ENCODE results near the gene KPNA3.

- TF ChIP-seq CTCF (conservative IDR thresholded peaks at IDR 0.05; ENCODE audit: low read depth in 2 of 2), result no peak
- TF ChIP-seq JUNB (IDR thresholded peaks at IDR 0.05; ENCODE audit: unreplicated experiment), result no peak
- TF ChIP-seq POLR2AphosphoS5 (IDR thresholded peaks at IDR 0.05; ENCODE audit: low read depth), result no peak
- TF ChIP-seq CREB1 (CRISPR knock-in tag; IDR thresholded peaks at IDR 0.05; ENCODE audit: low read depth), result no peak
- TF ChIP-seq, protein P1, sequence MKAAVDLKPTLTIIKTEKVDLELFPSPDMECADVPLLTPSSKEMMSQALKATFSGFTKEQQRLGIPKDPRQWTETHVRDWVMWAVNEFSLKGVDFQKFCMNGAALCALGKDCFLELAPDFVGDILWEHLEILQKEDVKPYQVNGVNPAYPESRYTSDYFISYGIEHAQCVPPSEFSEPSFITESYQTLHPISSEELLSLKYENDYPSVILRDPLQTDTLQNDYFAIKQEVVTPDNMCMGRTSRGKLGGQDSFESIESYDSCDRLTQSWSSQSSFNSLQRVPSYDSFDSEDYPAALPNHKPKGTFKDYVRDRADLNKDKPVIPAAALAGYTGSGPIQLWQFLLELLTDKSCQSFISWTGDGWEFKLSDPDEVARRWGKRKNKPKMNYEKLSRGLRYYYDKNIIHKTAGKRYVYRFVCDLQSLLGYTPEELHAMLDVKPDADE (IDR thresholded peaks at IDR 0.05), result no peak
- TF ChIP-seq EZH2phosphoT487 (IDR thresholded peaks at IDR 0.05; ENCODE audit: unreplicated experiment), result no peak
- no peak for TF ChIP-seq ZNF114 (CRISPR knock-in tag; IDR thresholded peaks at IDR 0.05)
- TF ChIP-seq REST (IDR thresholded peaks at IDR 0.05; ENCODE audit: unreplicated experiment), result no peak
- TF ChIP-seq EZH2 (IDR thresholded peaks at IDR 0.05; ENCODE audit: low read depth, unreplicated experiment), result no peak
- TF ChIP-seq STAT1 (IDR thresholded peaks at IDR 0.05; ENCODE audit: unreplicated experiment), result no peak
- no peak for TF ChIP-seq ZNF331 (CRISPR knock-in tag; IDR thresholded peaks at IDR 0.05; ENCODE audit: low read depth)
- no peak for TF ChIP-seq ZNF462 (CRISPR knock-in tag; IDR thresholded peaks at IDR 0.05)
- no peak for TF ChIP-seq NANOG (IDR thresholded peaks at IDR 0.05; ENCODE audit: borderline replicate concordance)
Observed at GRCh38 chr13:49831455-49831854, 39.0 kb upstream of the KPNA3 start.

Measured in GM23338 (cell line).